T-helper 2 cell treated with Interferon-gamma antibody and Interleukin-4, amounts not matched to agents 5 μg/mL and 100 μg/mL, for 36 hours (primary cell): ENCODE data around the gene LIPN.

Source experiments
- DNase-seq: peaks from one replicate; pipeline ENCODE4 v3.0.0; 2021; ENCODE audit warnings: low spot score
- H3K27ac Mint-ChIP-seq: one replicate; pipeline ENCODE4 v1.8.0; 2021; ENCODE audit warnings: mild to moderate bottlenecking, mixed read lengths
- H3K27me3 Mint-ChIP-seq: one replicate; pipeline ENCODE4 v1.8.0; 2021; ENCODE audit warnings: low read depth, mixed read lengths
- H3K36me3 Mint-ChIP-seq: one replicate; pipeline ENCODE4 v1.8.0; 2021; ENCODE audit warnings: low read depth, mixed read lengths
- H3K4me1 Mint-ChIP-seq: one replicate; pipeline ENCODE4 v1.8.0; 2021; ENCODE audit warnings: low read depth, mixed read lengths
- H3K4me3 Mint-ChIP-seq: one replicate; pipeline ENCODE4 v1.8.0; 2022; ENCODE audit warnings: mild to moderate bottlenecking, moderate library complexity, mixed read lengths
- H3K9me3 Mint-ChIP-seq: one replicate; pipeline ENCODE4 v1.8.0; 2021; ENCODE audit warnings: mixed read lengths

LIPN gene

GRCh38 chr10:88755753-88756152 lies 4.1 kb upstream of the LIPN start:
- Mint-ChIP-seq H3K4me3 (no peak overlapping the region), H3K27ac (no peak overlapping the region), H3K36me3 (no peaks in the 10 kb centered on the region), H3K27me3 (peaks cover 30% of the 10 kb centered on the region), H3K4me1 (peaks cover 9% of the 10 kb centered on the region), H3K9me3 (no peaks in the 10 kb centered on the region)
- DNase-seq = peak; percentile 35

GRCh38 chr10:88756660-88757059 lies 3.2 kb upstream of the LIPN start:
- Mint-ChIP-seq H3K4me3 (no peak overlapping the region), H3K36me3 (no peaks in the 10 kb centered on the region), H3K9me3 (no peaks in the 10 kb centered on the region), H3K27me3 (peaks cover 32% of the 10 kb centered on the region), H3K4me1 (peaks cover 9% of the 10 kb centered on the region), H3K27ac (no peak overlapping the region)
- DNase-seq = no peak

- H3K9me3 Mint-ChIP-seq = no peaks in the 10 kb centered on the region
- peaks cover 9% of the 10 kb centered on the region for H3K4me1 Mint-ChIP-seq
- H3K27ac Mint-ChIP-seq = no peak overlapping the region
- H3K36me3 Mint-ChIP-seq = no peaks in the 10 kb centered on the region
- H3K4me3 Mint-ChIP-seq = no peak overlapping the region
- no peak for DNase-seq
- H3K27me3 Mint-ChIP-seq = peaks cover 31% of the 10 kb centered on the region
These were observed 3.1 kb downstream of the LIPN start for GRCh38 chr10:88762906-88763305.

GRCh38 chr10:88763441-88763840 lies 3.6 kb downstream of the LIPN start:
- Mint-ChIP-seq H3K27me3 (peaks cover 33% of the 10 kb centered on the region), H3K9me3 (no peaks in the 10 kb centered on the region), H3K27ac (no peak overlapping the region), H3K4me3 (no peak overlapping the region), H3K36me3 (no peaks in the 10 kb centered on the region), H3K4me1 (peaks cover 9% of the 10 kb centered on the region)
- DNase-seq = no peak

GRCh38 chr10:88764110-88764509 lies 4.3 kb downstream of the LIPN start:
- Mint-ChIP-seq H3K27me3 (peaks cover 31% of the 10 kb centered on the region), H3K27ac (no peak overlapping the region), H3K4me1 (peaks cover 9% of the 10 kb centered on the region), H3K4me3 (no peak overlapping the region), H3K36me3 (no peaks in the 10 kb centered on the region), H3K9me3 (no peaks in the 10 kb centered on the region)
- no peak for DNase-seq

GRCh38 chr10:88765816-88766215 lies 6.0 kb downstream of the LIPN start:
- H3K27ac Mint-ChIP-seq = no peak overlapping the region
- H3K36me3 Mint-ChIP-seq = no peaks in the 10 kb centered on the region
- H3K9me3 Mint-ChIP-seq = no peaks in the 10 kb centered on the region
- no peak overlapping the region for H3K4me3 Mint-ChIP-seq
- DNase-seq = no peak
- peaks cover 26% of the 10 kb centered on the region for H3K27me3 Mint-ChIP-seq
- H3K4me1 Mint-ChIP-seq = peaks cover 5% of the 10 kb centered on the region

- Mint-ChIP-seq H3K9me3 (no peaks in the 10 kb centered on the region), H3K27ac (no peak overlapping the region), H3K36me3 (no peaks in the 10 kb centered on the region), H3K4me3 (no peak overlapping the region), H3K4me1 (no peaks in the 10 kb centered on the region), H3K27me3 (peaks cover 38% of the 10 kb centered on the region)
- no peak for DNase-seq
These were observed 9.6 kb downstream of the LIPN start for GRCh38 chr10:88769384-88769783.

GRCh38 chr10:88781206-88781605 lies 21.4 kb downstream of the LIPN start:
- Mint-ChIP-seq H3K27ac (no peak overlapping the region), H3K9me3 (no peaks in the 10 kb centered on the region), H3K36me3 (no peaks in the 10 kb centered on the region), H3K4me3 (no peak overlapping the region), H3K4me1 (peaks cover 3% of the 10 kb centered on the region), H3K27me3 (peaks cover 30% of the 10 kb centered on the region)
- no peak for DNase-seq

GRCh38 chr10:88782222-88782621 lies 22.4 kb downstream of the LIPN start:
- Mint-ChIP-seq H3K9me3 (no peaks in the 10 kb centered on the region), H3K27me3 (peaks cover 24% of the 10 kb centered on the region), H3K36me3 (no peaks in the 10 kb centered on the region), H3K27ac (no peak overlapping the region), H3K4me3 (no peak overlapping the region), H3K4me1 (peaks cover 3% of the 10 kb centered on the region)
- no peak for DNase-seq

GRCh38 chr10:88783724-88784123 lies 23.9 kb downstream of the LIPN start:
- Mint-ChIP-seq H3K27ac (no peak overlapping the region), H3K27me3 (peaks cover 22% of the 10 kb centered on the region), H3K4me1 (peaks cover 3% of the 10 kb centered on the region), H3K36me3 (no peaks in the 10 kb centered on the region), H3K9me3 (no peaks in the 10 kb centered on the region), H3K4me3 (no peak overlapping the region)
- no peak for DNase-seq

- peaks cover 3% of the 10 kb centered on the region for H3K4me1 Mint-ChIP-seq
- H3K9me3 Mint-ChIP-seq = no peaks in the 10 kb centered on the region
- peaks cover 19% of the 10 kb centered on the region for H3K27me3 Mint-ChIP-seq
- no peak overlapping the region for H3K4me3 Mint-ChIP-seq
- no peak for DNase-seq
- no peaks in the 10 kb centered on the region for H3K36me3 Mint-ChIP-seq
- H3K27ac Mint-ChIP-seq = no peak overlapping the region
These were observed 26.4 kb downstream of the LIPN start for GRCh38 chr10:88786032-88786770.

- H3K27ac Mint-ChIP-seq = no peak overlapping the region
- H3K36me3 Mint-ChIP-seq = no peaks in the 10 kb centered on the region
- DNase-seq = no peak
- peaks cover 3% of the 10 kb centered on the region for H3K4me1 Mint-ChIP-seq
- peaks cover 16% of the 10 kb centered on the region for H3K27me3 Mint-ChIP-seq
- no peaks in the 10 kb centered on the region for H3K9me3 Mint-ChIP-seq
- no peak overlapping the region for H3K4me3 Mint-ChIP-seq
These were observed 27.6 kb downstream of the LIPN start for GRCh38 chr10:88787463-88787862.

- no peaks in the 10 kb centered on the region for H3K36me3 Mint-ChIP-seq
- DNase-seq = no peak
- H3K27me3 Mint-ChIP-seq = peaks cover 17% of the 10 kb centered on the region
- H3K27ac Mint-ChIP-seq = no peak overlapping the region
- no peaks in the 10 kb centered on the region for H3K9me3 Mint-ChIP-seq
- no peak overlapping the region for H3K4me3 Mint-ChIP-seq
- H3K4me1 Mint-ChIP-seq = peaks cover 11% of the 10 kb centered on the region
These were observed 29.1 kb downstream of the LIPN start for GRCh38 chr10:88788924-88789323.

GRCh38 chr10:88791924-88792323 lies 32.1 kb downstream of the LIPN start:
- H3K27me3 Mint-ChIP-seq = peaks cover 24% of the 10 kb centered on the region
- H3K27ac Mint-ChIP-seq = no peak overlapping the region
- no peaks in the 10 kb centered on the region for H3K36me3 Mint-ChIP-seq
- H3K4me1 Mint-ChIP-seq = peaks cover 17% of the 10 kb centered on the region
- DNase-seq = no peak
- no peak overlapping the region for H3K4me3 Mint-ChIP-seq
- no peaks in the 10 kb centered on the region for H3K9me3 Mint-ChIP-seq

- Mint-ChIP-seq H3K4me1 (peaks cover 17% of the 10 kb centered on the region), H3K36me3 (no peaks in the 10 kb centered on the region), H3K27me3 (peaks cover 31% of the 10 kb centered on the region), H3K4me3 (no peak overlapping the region), H3K27ac (no peak overlapping the region), H3K9me3 (no peaks in the 10 kb centered on the region)
- no peak for DNase-seq
These were observed 32.8 kb downstream of the LIPN start for GRCh38 chr10:88792661-88793060.
